HepG2 (cell line): ENCODE results near the gene DYSF. TPM values are rescaled to one million over a fixed set of nuclear protein-coding genes. Genes with fewer than 3 reads are reported as not detected.
A peak's percentile ranks its signal among the peaks of the same experiment; 100 is the strongest.

Experiments used
- AHR ChIP-seq: IDR thresholded peaks from 2 replicates; pipeline ENCODE4 v1.6.1; 2018; ENCODE audit warnings: missing genetic modification reagents, missing compliant biosample characterization
- ATF4 ChIP-seq, 2 experiments: fragments of 450-650 bp in 1 of 2; sonication (generic) in 1 of 2; formaldehyde crosslinking; IDR thresholded peaks; 2 replicates each; pipeline versions ENCODE4 v1.5.0 to v1.8.0; 2020 to 2022; ENCODE audit warnings: mild to moderate bottlenecking in 1 of 2, missing genetic modification reagents in 1 of 2
- ATF7-NPFF ChIP-seq: sonication (generic); formaldehyde crosslinking; IDR thresholded peaks from 2 replicates; pipeline ENCODE4 v1.8.1; 2023; ENCODE audit warnings: mild to moderate bottlenecking, low read depth, missing genetic modification reagents, moderate library complexity
- ELF3 ChIP-seq: IDR thresholded peaks from 2 replicates; pipeline ENCODE4 v1.6.1; 2016; ENCODE audit warnings: missing genetic modification reagents, missing compliant biosample characterization
- ETV6 ChIP-seq: sonication (generic); formaldehyde crosslinking; conservative IDR thresholded peaks from 2 replicates; pipeline ENCODE4 v1.4.0; 2020; ENCODE audit warnings: missing genetic modification reagents
- GATAD2A ChIP-seq: IDR thresholded peaks from 2 replicates; pipeline ENCODE4 v1.6.1; 2016
- GLMP ChIP-seq: sonication (generic); formaldehyde crosslinking; IDR thresholded peaks from 2 replicates; pipeline ENCODE4 v1.9.0; 2021; ENCODE audit warnings: missing genetic modification reagents, mild to moderate bottlenecking, borderline replicate concordance
- HMG20A ChIP-seq: IDR thresholded peaks from 2 replicates; pipeline ENCODE4 v1.6.1; 2016; ENCODE audit warnings: borderline replicate concordance
- RXRA ChIP-seq: sonication (generic); formaldehyde crosslinking; IDR thresholded peaks from 2 replicates; pipeline ENCODE4 v1.5.1; 2020; ENCODE audit warnings: missing genetic modification reagents
- STAG1 ChIP-seq: sonication (generic); formaldehyde crosslinking; IDR thresholded peaks from 2 replicates; pipeline ENCODE4 v1.4.0; 2020; ENCODE audit warnings: missing genetic modification reagents
- TEAD3 ChIP-seq: optimal IDR thresholded peaks from 2 replicates; pipeline ENCODE3; 2016; ENCODE audit warnings: borderline replicate concordance
- THRA ChIP-seq: sonication (generic); formaldehyde crosslinking; IDR thresholded peaks from 2 replicates; pipeline ENCODE4 v1.4.0; 2020; ENCODE audit warnings: missing genetic modification reagents, borderline replicate concordance
- ZBTB42 ChIP-seq: sonication (generic); formaldehyde crosslinking; IDR thresholded peaks from 2 replicates; pipeline ENCODE4 v1.5.0; 2020; ENCODE audit warnings: mild to moderate bottlenecking, missing genetic modification reagents
- ZFP41 ChIP-seq: sonication (generic); formaldehyde crosslinking; IDR thresholded peaks from 2 replicates; pipeline ENCODE4 v1.4.0; 2020; ENCODE audit warnings: mild to moderate bottlenecking, missing genetic modification reagents, borderline replicate concordance
- ZNF337 ChIP-seq: sonication (generic); formaldehyde crosslinking; IDR thresholded peaks from 2 replicates; pipeline ENCODE4 v1.5.1; 2020; ENCODE audit warnings: missing genetic modification reagents, low read depth, mild to moderate bottlenecking, borderline replicate concordance
- ZNF530 ChIP-seq: sonication (generic); formaldehyde crosslinking; IDR thresholded peaks from 2 replicates; pipeline ENCODE4 v1.5.0; 2020; ENCODE audit warnings: low read depth, mild to moderate bottlenecking, missing genetic modification reagents
- ZNF607 ChIP-seq: sonication (generic); formaldehyde crosslinking; IDR thresholded peaks from 2 replicates; pipeline ENCODE4 v1.5.1; 2020; ENCODE audit warnings: missing genetic modification reagents, mild to moderate bottlenecking, borderline replicate concordance
- polyA plus RNA-seq, 8 experiments: library from polyadenylated mRNA; depleted of rRNA in 3 of 8; stranded (reverse) in 7 of 8; unstranded in 1 of 8; fragments of >200 nt; fragmentation: Illumina TruSeq in 4 of 8; extraction: Trizol in 4 of 8; gene quantifications; 2 replicates each; pipeline versions ENCODE4 v1.2.1 to v1.2.3, GENCODE V29; 2011 to 2016; ENCODE audit warnings: low read depth in 4 of 8, missing spikeins in 1 of 8, mixed read lengths in 1 of 8; ENCODE audit not compliant: insufficient read depth in 1 of 8
- total RNA-seq, 5 experiments: library from RNA; depleted of rRNA; stranded (reverse); fragments of >200 nt; fragmentation: Illumina TruSeq; extraction: Trizol; gene quantifications; 2 replicates each; pipeline ENCODE4 v1.2.3, GENCODE V29; 2016; ENCODE audit warnings: low read depth in 1 of 5
- TF ChIP-seq, protein P1 (sequence below): sonication (generic); formaldehyde crosslinking; IDR thresholded peaks from 2 replicates; pipeline ENCODE4 v1.4.0; 2020; ENCODE audit warnings: missing genetic modification reagents
- TF ChIP-seq, protein P2 (sequence below): sonication (generic); formaldehyde crosslinking; IDR thresholded peaks from 2 replicates; pipeline ENCODE4 v1.4.0; 2020; ENCODE audit warnings: mild to moderate bottlenecking, missing genetic modification reagents
- TF ChIP-seq, protein P3 (sequence below): sonication (generic); formaldehyde crosslinking; IDR thresholded peaks from 2 replicates; pipeline ENCODE4 v1.4.0; 2020; ENCODE audit warnings: mild to moderate bottlenecking, missing genetic modification reagents, borderline replicate concordance

DYSF gene
- total and polyA plus RNA-seq, 2 of the 13 experiments (the other 11 are each of a cell fraction or from before 2014, with no cell fraction given), result 0.15 to 2.4 TPM

GRCh38 chr2:71716697-71717624, 263.6 kb downstream of the DYSF start (continued):
- no peak for TF ChIP-seq ZBTB42 (CRISPR knock-in tag)
- TF ChIP-seq, protein P1, sequence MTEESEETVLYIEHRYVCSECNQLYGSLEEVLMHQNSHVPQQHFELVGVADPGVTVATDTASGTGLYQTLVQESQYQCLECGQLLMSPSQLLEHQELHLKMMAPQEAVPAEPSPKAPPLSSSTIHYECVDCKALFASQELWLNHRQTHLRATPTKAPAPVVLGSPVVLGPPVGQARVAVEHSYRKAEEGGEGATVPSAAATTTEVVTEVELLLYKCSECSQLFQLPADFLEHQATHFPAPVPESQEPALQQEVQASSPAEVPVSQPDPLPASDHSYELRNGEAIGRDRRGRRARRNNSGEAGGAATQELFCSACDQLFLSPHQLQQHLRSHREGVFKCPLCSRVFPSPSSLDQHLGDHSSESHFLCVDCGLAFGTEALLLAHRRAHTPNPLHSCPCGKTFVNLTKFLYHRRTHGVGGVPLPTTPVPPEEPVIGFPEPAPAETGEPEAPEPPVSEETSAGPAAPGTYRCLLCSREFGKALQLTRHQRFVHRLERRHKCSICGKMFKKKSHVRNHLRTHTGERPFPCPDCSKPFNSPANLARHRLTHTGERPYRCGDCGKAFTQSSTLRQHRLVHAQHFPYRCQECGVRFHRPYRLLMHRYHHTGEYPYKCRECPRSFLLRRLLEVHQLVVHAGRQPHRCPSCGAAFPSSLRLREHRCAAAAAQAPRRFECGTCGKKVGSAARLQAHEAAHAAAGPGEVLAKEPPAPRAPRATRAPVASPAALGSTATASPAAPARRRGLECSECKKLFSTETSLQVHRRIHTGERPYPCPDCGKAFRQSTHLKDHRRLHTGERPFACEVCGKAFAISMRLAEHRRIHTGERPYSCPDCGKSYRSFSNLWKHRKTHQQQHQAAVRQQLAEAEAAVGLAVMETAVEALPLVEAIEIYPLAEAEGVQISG (CRISPR knock-in tag), result no peak
- TF ChIP-seq RXRA (CRISPR knock-in tag), result peak; percentile 44; the same call in 1 of the 2 replicates
- no peak for TF ChIP-seq ATF7-NPFF (CRISPR knock-in tag)
- no peak for TF ChIP-seq ZNF337 (CRISPR knock-in tag)
- TF ChIP-seq ATF4 (CRISPR knock-in tag; IDR thresholded peaks at IDR 0.05), result no peak
- no peak for TF ChIP-seq ZNF530
- TF ChIP-seq TEAD3 (CRISPR knock-in tag), result peak; percentile 49
- peak; percentile 38; the same call in 1 of the 2 replicates for TF ChIP-seq GATAD2A
- TF ChIP-seq, protein P2, sequence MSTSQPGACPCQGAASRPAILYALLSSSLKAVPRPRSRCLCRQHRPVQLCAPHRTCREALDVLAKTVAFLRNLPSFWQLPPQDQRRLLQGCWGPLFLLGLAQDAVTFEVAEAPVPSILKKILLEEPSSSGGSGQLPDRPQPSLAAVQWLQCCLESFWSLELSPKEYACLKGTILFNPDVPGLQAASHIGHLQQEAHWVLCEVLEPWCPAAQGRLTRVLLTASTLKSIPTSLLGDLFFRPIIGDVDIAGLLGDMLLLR (CRISPR knock-in tag), result no peak
- no peak for TF ChIP-seq ZNF607 (CRISPR knock-in tag)
- no peak for TF ChIP-seq STAG1
- TF ChIP-seq, protein P3, sequence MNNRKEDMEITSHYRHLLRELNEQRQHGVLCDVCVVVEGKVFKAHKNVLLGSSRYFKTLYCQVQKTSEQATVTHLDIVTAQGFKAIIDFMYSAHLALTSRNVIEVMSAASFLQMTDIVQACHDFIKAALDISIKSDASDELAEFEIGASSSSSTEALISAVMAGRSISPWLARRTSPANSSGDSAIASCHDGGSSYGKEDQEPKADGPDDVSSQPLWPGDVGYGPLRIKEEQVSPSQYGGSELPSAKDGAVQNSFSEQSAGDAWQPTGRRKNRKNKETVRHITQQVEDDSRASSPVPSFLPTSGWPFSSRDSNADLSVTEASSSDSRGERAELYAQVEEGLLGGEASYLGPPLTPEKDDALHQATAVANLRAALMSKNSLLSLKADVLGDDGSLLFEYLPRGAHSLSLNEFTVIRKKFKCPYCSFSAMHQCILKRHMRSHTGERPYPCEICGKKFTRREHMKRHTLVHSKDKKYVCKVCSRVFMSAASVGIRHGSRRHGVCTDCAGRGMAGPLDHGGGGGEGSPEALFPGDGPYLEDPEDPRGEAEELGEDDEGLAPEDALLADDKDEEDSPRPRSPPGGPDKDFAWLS, result no peak
- no peak for TF ChIP-seq GLMP (CRISPR knock-in tag)
- TF ChIP-seq HMG20A (CRISPR knock-in tag), result no peak
- TF ChIP-seq THRA, result peak; percentile 82
- no peak for TF ChIP-seq AHR (CRISPR knock-in tag)
- no peak for TF ChIP-seq ZFP41
- TF ChIP-seq ELF3 (CRISPR knock-in tag), result peak; percentile 25; the same call in 1 of the 2 replicates
- TF ChIP-seq ETV6 (CRISPR knock-in tag), result no peak
